Activated CD4-positive, alpha-beta T cell treated with anti-CD3 and anti-CD28 coated beads, Interleukin-2, amount 50 U/mL, for 1 hour (primary cell): ENCODE data around the gene CHST8.

Experiments used
- DNase-seq: peaks from one replicate; pipeline ENCODE4 v3.0.0-alpha.2; 2020

CHST8 gene

DNA sequence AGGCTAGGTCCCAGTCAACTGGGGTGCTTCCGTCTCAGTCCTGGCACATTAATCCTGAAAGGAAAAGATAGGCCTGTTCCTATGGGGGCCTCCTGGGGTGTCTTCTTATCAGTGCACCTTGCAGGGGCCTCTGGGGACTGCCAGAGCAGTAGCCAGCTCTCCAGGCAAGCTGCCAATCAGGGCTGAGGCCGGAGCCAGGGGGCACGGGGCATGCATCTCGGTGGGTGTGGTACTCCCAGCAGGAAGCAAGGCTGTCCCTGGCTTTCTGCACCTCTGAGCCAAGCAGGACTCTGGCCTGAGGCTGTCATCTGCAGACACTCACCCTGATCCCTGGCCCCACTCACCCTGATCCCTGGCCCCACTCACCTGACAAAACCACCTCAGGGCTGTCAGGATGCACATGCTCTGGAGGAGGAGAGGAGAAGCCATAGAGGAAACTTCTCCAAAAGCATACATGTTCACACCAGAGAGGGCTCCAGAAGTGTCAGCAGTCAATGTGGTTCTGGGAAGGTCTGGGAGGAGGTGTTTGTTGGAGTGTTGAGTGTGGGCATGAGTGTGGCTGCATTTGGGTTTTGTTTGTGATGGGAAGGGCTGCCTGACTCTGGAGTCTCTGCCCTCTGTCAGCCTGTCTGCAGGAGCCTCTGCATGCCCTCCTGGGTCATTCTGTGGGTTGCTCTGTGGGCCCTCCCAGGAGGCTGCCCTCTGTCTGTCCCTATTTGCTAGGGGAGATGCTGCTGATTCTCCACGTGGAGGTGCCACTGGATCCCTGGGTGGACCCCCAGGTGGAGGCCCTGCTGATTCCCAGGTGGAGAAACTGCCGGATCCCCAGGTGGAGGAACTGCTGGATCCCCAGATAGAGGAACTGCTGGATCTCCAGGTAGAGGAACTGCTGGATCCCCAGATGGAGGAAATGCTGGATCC is 152.2 kb downstream of the CHST8 start:
- no peak for DNase-seq

GRCh38 chr19:33774751-33775150 is 153.0 kb downstream of the CHST8 start:
- no peak for DNase-seq

DNA sequence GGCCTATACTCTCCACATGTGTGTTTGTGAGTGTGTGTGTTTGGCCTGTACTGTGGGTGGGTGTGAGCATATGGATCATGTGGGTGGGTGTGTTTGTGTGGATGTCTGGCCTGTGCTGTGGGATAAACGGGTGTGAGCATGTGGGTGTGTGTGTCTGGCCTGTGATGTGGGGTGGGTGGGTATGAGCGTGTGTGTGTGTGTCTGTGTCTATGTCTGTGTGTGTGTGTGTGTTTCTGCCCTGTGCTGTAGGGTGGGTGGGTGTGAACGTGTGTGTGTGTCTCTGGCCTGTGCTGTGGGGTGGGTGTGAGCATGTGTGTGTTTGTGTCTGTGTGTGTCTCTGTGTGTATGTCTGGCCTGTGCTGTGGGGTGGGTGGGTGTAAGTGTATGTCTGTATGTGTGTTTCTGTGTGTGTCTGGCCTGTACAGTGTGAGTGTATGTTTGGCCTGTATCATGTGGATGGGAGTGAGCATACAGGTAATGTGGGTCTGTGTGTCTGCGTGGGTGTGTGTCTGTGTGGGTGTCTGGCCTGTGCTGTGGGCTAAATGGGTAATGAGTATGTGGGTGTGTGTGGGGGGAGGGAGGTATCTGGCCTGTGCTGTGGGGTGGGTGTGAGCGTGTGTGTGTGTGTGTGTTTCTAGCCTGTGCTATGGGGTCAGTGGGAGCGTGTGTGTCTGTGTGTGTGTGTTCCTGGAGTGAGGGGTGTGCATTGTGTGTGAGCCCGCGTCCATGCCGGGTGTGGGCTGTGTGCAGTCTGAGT is 154.2 kb downstream of the CHST8 start:
- DNase-seq = no peak

- DNase-seq = no peak
Observed at GRCh38 chr19:33777351-33777750, 155.6 kb downstream of the CHST8 start.

DNA sequence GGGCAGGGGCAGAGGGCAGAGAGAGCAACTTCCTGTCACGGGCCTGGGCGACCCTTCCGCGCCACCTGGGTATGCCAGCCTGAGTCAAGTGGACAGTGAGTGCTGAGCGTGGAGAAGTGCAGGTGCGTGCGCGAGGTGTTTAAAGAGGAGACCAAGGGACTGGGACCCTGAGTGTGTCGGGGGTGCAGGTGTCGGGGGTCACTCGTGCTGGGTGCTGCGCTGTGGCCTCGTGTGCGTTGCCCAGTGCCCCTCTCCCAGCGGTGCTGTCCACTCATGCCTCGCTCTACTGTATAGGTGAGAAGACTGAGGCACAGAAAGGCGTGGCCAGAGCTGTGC is 156.0 kb downstream of the CHST8 start:
- DNase-seq = no peak

GRCh38 chr19:33778089-33778791 is 156.5 kb downstream of the CHST8 start:
- peak; percentile 84 for DNase-seq

- DNase-seq = no peak
Observed at GRCh38 chr19:33779849-33780248, 158.1 kb downstream of the CHST8 start.

- DNase-seq = no peak
Observed at GRCh38 chr19:33780251-33780650, 158.5 kb downstream of the CHST8 start.

- no peak for DNase-seq
Observed at GRCh38 chr19:33780746-33781145, 159.0 kb downstream of the CHST8 start.

- no peak for DNase-seq
Observed at GRCh38 chr19:33781415-33781935, 159.7 kb downstream of the CHST8 start.

DNA sequence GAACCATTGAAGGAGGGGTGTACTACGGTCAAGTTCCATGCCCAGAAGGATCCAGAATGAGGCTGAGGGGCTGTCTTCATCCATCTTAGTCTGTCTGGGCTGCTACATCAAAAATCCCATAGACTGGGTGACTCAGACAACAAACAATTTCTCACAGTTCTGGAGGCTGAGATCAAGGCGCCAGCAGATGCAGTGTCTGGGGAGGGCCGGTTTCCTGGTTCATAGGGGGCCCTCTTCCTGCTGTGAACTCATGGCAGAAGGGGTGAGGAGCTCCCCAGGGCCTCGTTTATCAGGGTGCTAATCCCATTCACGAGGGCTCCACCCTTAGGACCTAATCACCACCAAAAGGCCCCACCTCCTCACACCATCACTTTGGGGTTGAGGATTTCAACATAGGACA is 160.2 kb downstream of the CHST8 start:
- DNase-seq = no peak

- no peak for DNase-seq
Observed at GRCh38 chr19:33784432-33784831, 162.7 kb downstream of the CHST8 start.

GRCh38 chr19:33785795-33786194 is 164.0 kb downstream of the CHST8 start:
- no peak for DNase-seq

- DNase-seq = no peak
Observed at GRCh38 chr19:33788676-33789075, 166.9 kb downstream of the CHST8 start.

DNA sequence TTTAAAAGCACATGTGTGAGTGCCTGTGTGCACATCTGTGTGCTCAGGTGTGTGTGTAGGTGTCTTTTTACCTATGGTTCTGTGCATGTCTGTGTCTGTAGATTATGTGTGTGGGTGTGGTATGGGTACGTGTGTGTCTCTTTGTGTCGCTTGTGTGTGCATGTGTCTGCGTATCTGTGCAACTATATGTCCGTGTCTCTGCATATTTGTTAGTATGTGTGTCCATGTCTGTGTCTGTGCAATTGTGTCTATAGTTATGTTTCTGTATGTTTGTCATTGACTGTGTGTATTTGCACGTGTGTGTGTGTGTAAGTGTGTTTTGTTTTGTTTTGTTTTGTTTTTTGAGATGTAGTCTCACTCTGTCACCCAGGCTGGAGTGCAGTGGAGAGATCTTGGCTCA is 167.6 kb downstream of the CHST8 start:
- no peak for DNase-seq

DNA sequence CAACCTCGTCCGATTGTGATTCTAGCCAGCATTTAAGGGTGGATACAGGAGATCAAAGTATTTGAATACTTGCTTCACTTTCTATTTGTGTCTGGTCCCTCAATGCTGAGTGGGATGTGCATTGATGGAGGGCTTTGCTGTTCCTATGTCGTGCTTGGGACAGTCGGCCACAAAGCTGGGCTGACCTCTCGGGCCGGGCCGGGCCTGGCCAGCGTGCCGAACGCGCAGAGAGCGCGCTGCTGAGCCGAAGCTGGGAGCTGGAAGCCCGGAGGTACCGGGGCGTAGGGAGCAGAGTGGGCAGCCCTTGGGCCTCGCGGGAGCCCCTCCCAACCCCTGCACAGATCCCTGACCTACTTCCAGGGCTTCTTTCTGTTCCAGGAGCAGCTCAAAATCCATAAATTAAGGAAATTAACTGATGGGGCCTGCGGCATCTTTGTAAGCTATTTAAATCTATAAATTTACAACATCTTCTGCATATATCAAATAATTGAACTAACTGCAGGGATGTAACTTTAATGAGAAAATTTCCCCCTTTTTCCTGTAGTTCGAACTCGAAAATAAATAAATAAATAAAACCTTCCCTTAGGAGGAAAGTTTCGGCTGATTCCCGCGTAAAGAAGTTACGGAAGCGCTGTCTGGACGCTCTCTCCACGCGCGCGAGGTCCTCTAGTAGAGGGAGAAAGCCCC is 173.1 kb downstream of the CHST8 start:
- DNase-seq = no peak

DNA sequence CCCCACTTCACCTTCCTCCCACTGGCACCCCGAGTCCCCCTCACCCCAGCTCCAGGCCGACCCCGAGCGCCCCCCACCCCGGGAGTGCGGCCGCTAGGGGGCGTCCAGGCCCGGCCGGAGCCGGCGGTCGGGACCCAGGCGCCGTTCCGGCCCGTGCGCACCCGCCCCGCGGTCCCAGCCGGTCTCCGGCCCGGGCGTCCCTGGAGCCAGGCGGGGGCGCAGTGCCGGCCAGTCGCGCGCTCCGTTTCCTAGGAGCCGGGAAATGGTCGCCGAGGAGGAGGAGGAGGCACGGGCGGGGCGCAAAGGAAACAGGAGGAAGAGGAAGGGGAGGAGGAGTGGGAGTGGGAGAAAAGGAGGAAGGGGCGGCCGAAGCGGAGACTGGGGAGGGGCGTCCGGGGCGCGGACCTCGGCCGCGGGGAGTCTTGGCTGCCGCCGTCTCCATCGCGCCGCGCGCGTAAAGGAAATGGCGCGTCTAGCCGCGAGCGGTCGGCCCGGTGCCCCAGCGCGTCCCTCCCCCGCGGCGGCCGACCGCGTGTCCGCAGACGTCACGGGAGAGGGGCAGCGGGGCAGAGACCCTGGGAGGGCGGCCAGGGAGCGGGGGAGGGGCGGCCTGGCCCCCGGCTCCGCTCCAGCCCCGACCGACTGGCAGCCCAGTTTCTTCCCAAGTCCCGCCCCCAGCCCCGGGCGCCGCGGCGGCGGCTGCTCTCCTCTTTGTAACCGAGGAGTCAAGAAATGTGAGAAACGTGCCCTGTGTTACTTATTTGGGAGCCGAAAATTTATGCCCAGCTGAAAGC is 173.8 kb downstream of the CHST8 start:
- peak; percentile 30 for DNase-seq

- no peak for DNase-seq
Observed at GRCh38 chr19:33796164-33796875, 174.6 kb downstream of the CHST8 start, which contains the start of gene KCTD15. TSS of gene KCTD15 (plus strand) at chr19:33796870. CDS start at chr19:33800455, 3,585 bp downstream.

DNA sequence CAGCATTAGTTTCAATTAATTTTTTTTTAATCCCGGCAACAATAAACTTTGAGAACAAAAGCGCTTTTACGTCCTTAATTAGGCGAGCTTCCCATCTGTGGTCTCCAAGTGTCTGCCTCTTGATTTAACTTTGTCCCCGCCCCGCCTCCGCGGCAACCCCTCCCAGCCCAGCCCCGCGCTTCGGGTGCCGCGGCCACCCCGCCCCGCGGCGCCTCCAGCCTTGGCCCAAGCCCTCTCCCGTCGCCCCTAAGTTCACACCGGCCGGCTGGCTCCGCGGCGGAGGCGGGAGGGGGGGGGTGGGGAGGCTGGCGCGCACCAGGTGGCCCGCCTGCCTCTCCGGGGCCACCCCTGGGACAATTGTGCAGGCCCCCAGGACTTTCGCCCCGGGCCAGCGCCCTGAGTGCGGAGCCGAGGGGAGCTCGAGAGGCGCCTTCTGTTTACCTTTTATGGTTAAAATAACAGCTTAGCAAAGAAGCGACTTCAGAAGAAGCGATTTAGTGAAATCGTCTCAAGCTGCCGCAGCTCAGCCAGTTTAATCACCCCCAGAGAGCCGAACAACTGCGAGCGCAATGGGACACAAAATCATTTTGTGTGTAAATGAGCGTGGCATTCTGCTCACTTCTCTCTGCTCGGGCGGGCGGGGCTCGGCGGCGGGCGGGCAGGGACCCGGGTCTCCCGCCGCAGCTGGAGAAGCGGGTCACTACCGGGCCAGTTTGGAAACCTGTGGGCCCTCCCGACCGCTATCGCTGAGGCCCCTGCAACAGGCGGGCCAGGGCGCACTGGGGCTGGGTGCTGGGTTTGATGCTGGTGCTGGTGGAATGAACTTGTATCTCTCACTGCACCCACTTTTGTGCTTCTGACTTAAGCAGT is 176.3 kb downstream of the CHST8 start:
- no peak for DNase-seq

DNA sequence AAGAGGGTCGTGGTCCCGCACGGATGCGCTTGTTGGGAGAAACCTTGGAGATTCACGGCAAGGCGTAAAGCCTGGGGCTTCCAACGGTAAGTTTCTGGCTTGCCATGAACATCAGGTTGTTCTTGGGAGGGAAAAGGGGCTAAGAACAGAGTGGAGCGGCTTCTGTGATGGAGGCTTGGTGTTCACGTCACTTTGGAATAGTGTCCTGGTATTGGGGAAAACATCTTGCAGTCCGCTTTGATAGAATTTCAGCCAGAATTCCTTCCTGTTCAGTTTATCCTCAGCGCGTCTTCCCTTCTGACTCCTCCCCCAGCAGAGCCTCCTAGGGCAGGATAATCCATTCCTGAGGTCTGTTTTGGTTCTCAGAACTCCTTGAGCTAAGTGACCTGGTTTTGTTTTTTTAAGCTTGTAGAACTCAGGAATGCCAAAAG is 176.9 kb downstream of the CHST8 start:
- no peak for DNase-seq
